Stomach (tissue), 4 donors: ENCODE measurements around the gene COG4.

Experiments
- CTCF ChIP-seq, 7 experiments: fragments of 450-650 bp in 4 of 7; fragments of 200-600 bp in 3 of 7; sonication (generic) in 3 of 7; IDR thresholded peaks; one replicate each; pipeline ENCODE4 v1.5.1; 2016 to 2019; ENCODE audit warnings: antibody characterized with exemption in 7 of 7, control low read depth in 2 of 7, mild to moderate bottlenecking in 1 of 7
- EP300 ChIP-seq: sonication (generic); formaldehyde crosslinking; IDR thresholded peaks from one replicate; pipeline ENCODE4 v1.6.1; 2017; ENCODE audit warnings: antibody characterized with exemption

- no peak for TF ChIP-seq EP300
- no peak for TF ChIP-seq CTCF (IDR thresholded peaks at IDR 0.05)
Observed at GRCh38 chr16:70440009-70440692, 83.2 kb downstream of the COG4 start.
